ENCODE measurements around the gene MAP3K14.

MAP3K14 gene

GRCh38 chr17:45287526-45288500 lies 29.0 kb downstream of the MAP3K14 start:
- no peak for TF ChIP-seq JUND (IDR thresholded peaks at IDR 0.05; ENCODE audit: low read depth)
- in situ Hi-C loops (cut with HindIII; ENCODE audit: low pct_unique_long_range_greater_than_20kb, low sequenced_read_pairs), result no loop called here
- no peak for DNase-seq (ENCODE audit: low read depth in 1 of 2, low spot score in 1 of 2)

- in situ Hi-C loops (cut with HindIII; ENCODE audit: low pct_unique_long_range_greater_than_20kb, low sequenced_read_pairs), result no loop called here
- TF ChIP-seq JUND (IDR thresholded peaks at IDR 0.05; ENCODE audit: low read depth), result no peak
- no peak for DNase-seq (ENCODE audit: low read depth in 1 of 2, low spot score in 1 of 2)
Observed at GRCh38 chr17:45286286-45286685, 30.5 kb downstream of the MAP3K14 start.

- TF ChIP-seq JUND (IDR thresholded peaks at IDR 0.05; ENCODE audit: low read depth), result no peak
- in situ Hi-C loops (cut with HindIII; ENCODE audit: low pct_unique_long_range_greater_than_20kb, low sequenced_read_pairs), result no loop called here
- DNase-seq (ENCODE audit: low read depth in 1 of 2, low spot score in 1 of 2), result peak in 1 of 2 experiments; percentile 41
Observed at GRCh38 chr17:45284176-45285140, 32.4 kb downstream of the MAP3K14 start.

- no peak for DNase-seq (ENCODE audit: low read depth in 1 of 2, low spot score in 1 of 2)
- no peak for TF ChIP-seq JUND (IDR thresholded peaks at IDR 0.05; ENCODE audit: low read depth)
Observed at GRCh38 chr17:45283711-45284110, 33.1 kb downstream of the MAP3K14 start.

GRCh38 chr17:45282683-45283644 lies 33.9 kb downstream of the MAP3K14 start:
- no peak for TF ChIP-seq JUND (IDR thresholded peaks at IDR 0.05; ENCODE audit: low read depth)
- in situ Hi-C loops (cut with HindIII; ENCODE audit: low pct_unique_long_range_greater_than_20kb, low sequenced_read_pairs), result no loop called here
- no peak for DNase-seq (ENCODE audit: low read depth in 1 of 2, low spot score in 1 of 2)

More at GRCh38 chr17:45283711-45284110, 33.1 kb downstream of the MAP3K14 start:
- in situ Hi-C loops (cut with HindIII; ENCODE audit: low pct_unique_long_range_greater_than_20kb, low sequenced_read_pairs), result no loop called here

- no peak for TF ChIP-seq JUND (IDR thresholded peaks at IDR 0.05; ENCODE audit: low read depth)
- no peak for DNase-seq (ENCODE audit: low read depth in 1 of 2, low spot score in 1 of 2)
- in situ Hi-C loops (cut with HindIII; ENCODE audit: low pct_unique_long_range_greater_than_20kb, low sequenced_read_pairs), result no loop called here
Observed at GRCh38 chr17:45279898-45280297, 36.9 kb downstream of the MAP3K14 start.

- in situ Hi-C loops (cut with HindIII; ENCODE audit: low pct_unique_long_range_greater_than_20kb, low sequenced_read_pairs), result no loop called here
- TF ChIP-seq JUND (IDR thresholded peaks at IDR 0.05; ENCODE audit: low read depth), result no peak
- DNase-seq (ENCODE audit: low read depth in 1 of 2, low spot score in 1 of 2), result no peak
Observed at GRCh38 chr17:45277992-45278391, 38.8 kb downstream of the MAP3K14 start.

- DNase-seq (ENCODE audit: low read depth in 1 of 2, low spot score in 1 of 2), result peak; percentile 86 to 94
- in situ Hi-C loops (cut with HindIII; ENCODE audit: low pct_unique_long_range_greater_than_20kb, low sequenced_read_pairs), result no loop called here
- TF ChIP-seq JUND (IDR thresholded peaks at IDR 0.05; ENCODE audit: low read depth), result no peak
Observed at GRCh38 chr17:45277216-45277849, 39.5 kb downstream of the MAP3K14 start.

- no peak for TF ChIP-seq JUND (IDR thresholded peaks at IDR 0.05; ENCODE audit: low read depth)
- in situ Hi-C loops (cut with HindIII; ENCODE audit: low pct_unique_long_range_greater_than_20kb, low sequenced_read_pairs), result no loop called here
- DNase-seq (ENCODE audit: low read depth in 1 of 2, low spot score in 1 of 2), result no peak
Observed at GRCh38 chr17:45276031-45276430, 40.8 kb downstream of the MAP3K14 start.

- in situ Hi-C loops (cut with HindIII; ENCODE audit: low pct_unique_long_range_greater_than_20kb, low sequenced_read_pairs), result no loop called here
- TF ChIP-seq JUND (IDR thresholded peaks at IDR 0.05; ENCODE audit: low read depth), result no peak
- DNase-seq (ENCODE audit: low read depth in 1 of 2, low spot score in 1 of 2), result no peak
Observed at GRCh38 chr17:45274033-45274432, 42.8 kb downstream of the MAP3K14 start.

GRCh38 chr17:45273551-45273957 lies 43.3 kb downstream of the MAP3K14 start:
- in situ Hi-C loops (cut with HindIII; ENCODE audit: low pct_unique_long_range_greater_than_20kb, low sequenced_read_pairs), result no loop called here
- no peak for DNase-seq (ENCODE audit: low read depth in 1 of 2, low spot score in 1 of 2)
- no peak for TF ChIP-seq JUND (IDR thresholded peaks at IDR 0.05; ENCODE audit: low read depth)
